IPS-18a (cell line): ENCODE measurements around the gene OR7G2.

ENCODE experiments used
- H3K27ac ChIP-seq: one replicate; pipeline ENCODE4 v1.5.1; 2013; ENCODE audit warnings: low read length
- H3K27me3 ChIP-seq: one replicate; pipeline ENCODE4 v1.6.1; 2013; ENCODE audit warnings: mild to moderate bottlenecking, low read length; ENCODE audit not compliant: control insufficient read depth, insufficient read depth
- H3K36me3 ChIP-seq: one replicate; pipeline ENCODE4 v1.6.1; 2013; ENCODE audit warnings: low read depth, low read length; ENCODE audit not compliant: control insufficient read depth
- H3K4me1 ChIP-seq: one replicate; pipeline ENCODE4 v1.6.1; 2013; ENCODE audit warnings: low read depth, low read length; ENCODE audit not compliant: control insufficient read depth
- H3K4me3 ChIP-seq: one replicate; pipeline ENCODE4 v1.5.1; 2013; ENCODE audit warnings: low read length
- H3K9ac ChIP-seq: one replicate; pipeline ENCODE4 v1.6.1; 2013; ENCODE audit warnings: mild to moderate bottlenecking, low read length, moderate library complexity
- H3K9me3 ChIP-seq: one replicate; pipeline ENCODE4 v1.6.1; 2013; ENCODE audit warnings: low read depth, low read length; ENCODE audit not compliant: control insufficient read depth

The OR7G2 gene

GRCh38 chr19:9130965-9131364, 23.7 kb upstream of the OR7G2 start:
- H3K4me1 ChIP-seq: no peaks in the 10 kb centered on the region
- no peaks in the 10 kb centered on the region for H3K27me3 ChIP-seq
- H3K9me3 ChIP-seq: peaks cover 16% of the 10 kb centered on the region
- H3K9ac ChIP-seq: no peak overlapping the region
- no peak overlapping the region for H3K4me3 ChIP-seq
- H3K36me3 ChIP-seq: no peaks in the 10 kb centered on the region
- H3K27ac ChIP-seq: no peak overlapping the region

- Histone ChIP-seq H3K9ac (no peak overlapping the region), H3K27me3 (no peaks in the 10 kb centered on the region), H3K36me3 (no peaks in the 10 kb centered on the region), H3K4me1 (no peaks in the 10 kb centered on the region), H3K9me3 (peaks cover 24% of the 10 kb centered on the region), H3K4me3 (no peak overlapping the region), H3K27ac (no peak overlapping the region)
These were observed 20.9 kb upstream of the OR7G2 start for GRCh38 chr19:9128171-9128570.

GRCh38 chr19:9126900-9127405, 19.7 kb upstream of the OR7G2 start, which contains the start of gene OR7G3:
OR7G3 (minus strand) TSS chr19:9126950; CDS start chr19:9126950, 0 bp downstream.
- Histone ChIP-seq H3K36me3 (no peaks in the 10 kb centered on the region), H3K4me3 (no peak within 1 kb of the TSS), H3K9ac (no peak within 1 kb of the TSS), H3K9me3 (peaks cover 27% of the 10 kb centered on the region), H3K4me1 (no peaks in the 10 kb centered on the region), H3K27ac (no peak within 1 kb of the TSS), H3K27me3 (no peaks in the 10 kb centered on the region)

- Histone ChIP-seq H3K27ac (no peak overlapping the region), H3K4me1 (no peaks in the 10 kb centered on the region), H3K36me3 (no peaks in the 10 kb centered on the region), H3K4me3 (no peak overlapping the region), H3K9me3 (peaks cover 28% of the 10 kb centered on the region), H3K9ac (no peak overlapping the region), H3K27me3 (no peaks in the 10 kb centered on the region)
These were observed 9.3 kb upstream of the OR7G2 start for GRCh38 chr19:9116547-9116946.

GRCh38 chr19:9115307-9115813, 8.1 kb upstream of the OR7G2 start, which contains the start of gene OR7G1:
OR7G1 (minus strand) TSS chr19:9115763; CDS start chr19:9115763, 0 bp downstream.
- H3K27ac ChIP-seq: no peak within 1 kb of the TSS
- no peaks in the 10 kb centered on the region for H3K4me1 ChIP-seq
- H3K27me3 ChIP-seq: no peaks in the 10 kb centered on the region
- H3K36me3 ChIP-seq: no peaks in the 10 kb centered on the region
- no peak within 1 kb of the TSS for H3K9ac ChIP-seq
- peaks cover 31% of the 10 kb centered on the region for H3K9me3 ChIP-seq
- no peak within 1 kb of the TSS for H3K4me3 ChIP-seq

- no peaks in the 10 kb centered on the region for H3K27me3 ChIP-seq
- H3K9ac ChIP-seq: no peak overlapping the region
- H3K4me1 ChIP-seq: no peaks in the 10 kb centered on the region
- H3K36me3 ChIP-seq: no peaks in the 10 kb centered on the region
- H3K4me3 ChIP-seq: no peak overlapping the region
- no peak overlapping the region for H3K27ac ChIP-seq
- H3K9me3 ChIP-seq: peaks cover 38% of the 10 kb centered on the region
These were observed 2.7 kb upstream of the OR7G2 start for GRCh38 chr19:9109959-9110358.

GRCh38 chr19:9086761-9087160, 20.5 kb downstream of the OR7G2 start, which contains the start of gene OR1M1:
OR1M1 (plus strand) TSS chr19:9087061; CDS start chr19:9093245, 6,184 bp downstream.
- no peak within 1 kb of the TSS for H3K4me3 ChIP-seq
- no peaks in the 10 kb centered on the region for H3K27me3 ChIP-seq
- H3K4me1 ChIP-seq: no peaks in the 10 kb centered on the region
- H3K36me3 ChIP-seq: no peaks in the 10 kb centered on the region
- peaks cover 11% of the 10 kb centered on the region for H3K9me3 ChIP-seq
- no peak within 1 kb of the TSS for H3K27ac ChIP-seq
- H3K9ac ChIP-seq: no peak within 1 kb of the TSS

- Histone ChIP-seq H3K9ac (no peak overlapping the region), H3K36me3 (no peaks in the 10 kb centered on the region), H3K4me1 (peaks cover 18% of the 10 kb centered on the region), H3K4me3 (no peak overlapping the region), H3K27me3 (no peaks in the 10 kb centered on the region), H3K27ac (no peak overlapping the region), H3K9me3 (no peaks in the 10 kb centered on the region)
These were observed 28.6 kb downstream of the OR7G2 start for GRCh38 chr19:9078651-9079050.

GRCh38 chr19:9076901-9077300, 30.4 kb downstream of the OR7G2 start:
- Histone ChIP-seq H3K27me3 (no peaks in the 10 kb centered on the region), H3K27ac (no peak overlapping the region)

GRCh38 chr19:9075064-9075949, 32.0 kb downstream of the OR7G2 start:
- no peaks in the 10 kb centered on the region for H3K27me3 ChIP-seq
- peaks cover 22% of the 10 kb centered on the region for H3K4me1 ChIP-seq
- H3K27ac ChIP-seq: peak overlapping the region; percentile 52
- H3K9ac ChIP-seq: peak overlapping the region; percentile 38
- no peak overlapping the region for H3K4me3 ChIP-seq
- no peaks in the 10 kb centered on the region for H3K36me3 ChIP-seq
- H3K9me3 ChIP-seq: no peaks in the 10 kb centered on the region

More at GRCh38 chr19:9076901-9077300, 30.4 kb downstream of the OR7G2 start:
- H3K4me3 ChIP-seq: no peak overlapping the region
- no peak overlapping the region for H3K9ac ChIP-seq
- H3K4me1 ChIP-seq: peaks cover 20% of the 10 kb centered on the region
- H3K36me3 ChIP-seq: no peaks in the 10 kb centered on the region
- no peaks in the 10 kb centered on the region for H3K9me3 ChIP-seq

GRCh38 chr19:9073806-9074205, 33.5 kb downstream of the OR7G2 start:
- Histone ChIP-seq H3K4me3 (no peak overlapping the region), H3K36me3 (no peaks in the 10 kb centered on the region), H3K9me3 (no peaks in the 10 kb centered on the region), H3K27me3 (no peaks in the 10 kb centered on the region), H3K4me1 (peaks cover 26% of the 10 kb centered on the region), H3K9ac (no peak overlapping the region), H3K27ac (no peak overlapping the region)
